ENCODE measurements around the gene CENPP. TPM values are rescaled to one million over a fixed set of nuclear protein-coding genes. Genes with fewer than 3 reads are reported as not detected.

Gene CENPP
- total RNA-seq, 1 experiment from 2014 or later: 14.3 TPM

DNA sequence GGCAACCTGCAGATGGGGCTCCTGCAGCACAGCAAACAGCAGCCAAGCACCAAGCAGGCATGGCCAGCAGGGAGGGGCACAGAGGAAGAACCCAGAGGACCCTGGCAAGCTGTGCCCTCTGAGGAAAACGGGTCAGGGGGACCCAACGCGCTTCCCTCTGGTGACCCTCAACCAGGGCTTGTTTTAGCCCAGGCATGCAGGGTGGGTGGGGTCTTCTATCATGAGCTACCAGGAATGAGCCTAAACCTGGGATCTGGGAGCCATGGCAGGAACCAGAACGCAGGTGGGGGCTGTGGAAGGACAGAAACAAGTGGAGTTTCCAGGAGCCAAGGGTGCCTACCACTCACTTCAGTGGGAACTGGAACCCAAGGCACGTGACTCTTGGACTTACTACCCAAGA is 323.3 kb downstream of the CENPP start (continued):
- TF ChIP-seq, protein P1, sequence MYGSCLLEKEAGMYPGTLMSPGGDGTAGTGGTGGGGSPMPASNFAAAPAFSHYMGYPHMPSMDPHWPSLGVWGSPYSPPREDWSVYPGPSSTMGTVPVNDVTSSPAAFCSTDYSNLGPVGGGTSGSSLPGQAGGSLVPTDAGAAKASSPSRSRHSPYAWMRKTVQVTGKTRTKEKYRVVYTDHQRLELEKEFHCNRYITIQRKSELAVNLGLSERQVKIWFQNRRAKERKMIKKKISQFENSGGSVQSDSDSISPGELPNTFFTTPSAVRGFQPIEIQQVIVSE (CRISPR knock-in tag; IDR thresholded peaks at IDR 0.05; ENCODE audit: borderline replicate concordance): no peak

DNA sequence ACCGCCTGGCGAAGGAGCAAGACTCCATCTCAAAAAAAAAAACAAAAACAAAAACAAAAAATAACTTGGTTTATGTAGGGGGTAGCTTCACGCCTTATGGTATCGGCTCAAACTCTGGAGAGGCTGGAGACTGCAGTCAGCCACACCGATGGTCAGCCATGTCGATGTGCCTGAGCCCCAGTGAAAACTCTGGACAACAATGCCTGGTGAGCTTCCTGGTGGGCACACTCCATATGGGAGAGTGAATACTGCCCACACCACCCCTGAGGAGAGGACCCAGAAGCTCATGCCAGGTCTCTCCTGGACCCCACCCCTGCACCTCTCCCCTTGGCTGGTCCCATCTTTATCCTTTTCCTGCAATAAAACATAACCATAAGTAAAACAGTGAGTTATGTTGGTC is 324.5 kb downstream of the CENPP start:
- ChIA-PET CTCF (no interaction called here), POLR2A (no interaction called here)
- DNase-seq (ENCODE audit: low spot score) (no peak), ATAC-seq (no peak)
- H3K9me3 Mint-ChIP-seq: no peaks in the 10 kb centered on the region
- no peak overlapping the region for H3K27ac Mint-ChIP-seq
- H3K36me3 Mint-ChIP-seq: peaks cover 44% of the 10 kb centered on the region
- H3K4me1 Mint-ChIP-seq: no peaks in the 10 kb centered on the region
- no peaks in the 10 kb centered on the region for H3K27me3 Mint-ChIP-seq (ENCODE audit: low read depth)
- H3K4me3 Mint-ChIP-seq: no peak overlapping the region
- TF ChIP-seq TCF7 (CRISPR knock-in tag; IDR thresholded peaks at IDR 0.05; ENCODE audit: low read depth) (no peak), ZNF219 (CRISPR knock-in tag; IDR thresholded peaks at IDR 0.05; ENCODE audit: borderline replicate concordance) (no peak), FOXJ3 (CRISPR knock-in tag; IDR thresholded peaks at IDR 0.05; ENCODE audit: borderline replicate concordance) (no peak), NR2C2 (CRISPR knock-in tag; IDR thresholded peaks at IDR 0.05) (no peak), RELA (CRISPR knock-in tag; IDR thresholded peaks at IDR 0.05; ENCODE audit: borderline replicate concordance) (no peak)
- TF ChIP-seq, protein P2, sequence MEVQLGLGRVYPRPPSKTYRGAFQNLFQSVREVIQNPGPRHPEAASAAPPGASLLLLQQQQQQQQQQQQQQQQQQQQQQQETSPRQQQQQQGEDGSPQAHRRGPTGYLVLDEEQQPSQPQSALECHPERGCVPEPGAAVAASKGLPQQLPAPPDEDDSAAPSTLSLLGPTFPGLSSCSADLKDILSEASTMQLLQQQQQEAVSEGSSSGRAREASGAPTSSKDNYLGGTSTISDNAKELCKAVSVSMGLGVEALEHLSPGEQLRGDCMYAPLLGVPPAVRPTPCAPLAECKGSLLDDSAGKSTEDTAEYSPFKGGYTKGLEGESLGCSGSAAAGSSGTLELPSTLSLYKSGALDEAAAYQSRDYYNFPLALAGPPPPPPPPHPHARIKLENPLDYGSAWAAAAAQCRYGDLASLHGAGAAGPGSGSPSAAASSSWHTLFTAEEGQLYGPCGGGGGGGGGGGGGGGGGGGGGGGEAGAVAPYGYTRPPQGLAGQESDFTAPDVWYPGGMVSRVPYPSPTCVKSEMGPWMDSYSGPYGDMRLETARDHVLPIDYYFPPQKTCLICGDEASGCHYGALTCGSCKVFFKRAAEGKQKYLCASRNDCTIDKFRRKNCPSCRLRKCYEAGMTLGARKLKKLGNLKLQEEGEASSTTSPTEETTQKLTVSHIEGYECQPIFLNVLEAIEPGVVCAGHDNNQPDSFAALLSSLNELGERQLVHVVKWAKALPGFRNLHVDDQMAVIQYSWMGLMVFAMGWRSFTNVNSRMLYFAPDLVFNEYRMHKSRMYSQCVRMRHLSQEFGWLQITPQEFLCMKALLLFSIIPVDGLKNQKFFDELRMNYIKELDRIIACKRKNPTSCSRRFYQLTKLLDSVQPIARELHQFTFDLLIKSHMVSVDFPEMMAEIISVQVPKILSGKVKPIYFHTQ (CRISPR knock-in tag; IDR thresholded peaks at IDR 0.05): no peak
- TF ChIP-seq, protein P3, sequence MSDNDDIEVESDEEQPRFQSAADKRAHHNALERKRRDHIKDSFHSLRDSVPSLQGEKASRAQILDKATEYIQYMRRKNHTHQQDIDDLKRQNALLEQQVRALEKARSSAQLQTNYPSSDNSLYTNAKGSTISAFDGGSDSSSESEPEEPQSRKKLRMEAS (CRISPR knock-in tag; IDR thresholded peaks at IDR 0.05): no peak
- TF ChIP-seq, protein P4, sequence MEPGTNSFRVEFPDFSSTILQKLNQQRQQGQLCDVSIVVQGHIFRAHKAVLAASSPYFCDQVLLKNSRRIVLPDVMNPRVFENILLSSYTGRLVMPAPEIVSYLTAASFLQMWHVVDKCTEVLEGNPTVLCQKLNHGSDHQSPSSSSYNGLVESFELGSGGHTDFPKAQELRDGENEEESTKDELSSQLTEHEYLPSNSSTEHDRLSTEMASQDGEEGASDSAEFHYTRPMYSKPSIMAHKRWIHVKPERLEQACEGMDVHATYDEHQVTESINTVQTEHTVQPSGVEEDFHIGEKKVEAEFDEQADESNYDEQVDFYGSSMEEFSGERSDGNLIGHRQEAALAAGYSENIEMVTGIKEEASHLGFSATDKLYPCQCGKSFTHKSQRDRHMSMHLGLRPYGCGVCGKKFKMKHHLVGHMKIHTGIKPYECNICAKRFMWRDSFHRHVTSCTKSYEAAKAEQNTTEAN (CRISPR knock-in tag; IDR thresholded peaks at IDR 0.05): no peak
- TF ChIP-seq, protein P5, sequence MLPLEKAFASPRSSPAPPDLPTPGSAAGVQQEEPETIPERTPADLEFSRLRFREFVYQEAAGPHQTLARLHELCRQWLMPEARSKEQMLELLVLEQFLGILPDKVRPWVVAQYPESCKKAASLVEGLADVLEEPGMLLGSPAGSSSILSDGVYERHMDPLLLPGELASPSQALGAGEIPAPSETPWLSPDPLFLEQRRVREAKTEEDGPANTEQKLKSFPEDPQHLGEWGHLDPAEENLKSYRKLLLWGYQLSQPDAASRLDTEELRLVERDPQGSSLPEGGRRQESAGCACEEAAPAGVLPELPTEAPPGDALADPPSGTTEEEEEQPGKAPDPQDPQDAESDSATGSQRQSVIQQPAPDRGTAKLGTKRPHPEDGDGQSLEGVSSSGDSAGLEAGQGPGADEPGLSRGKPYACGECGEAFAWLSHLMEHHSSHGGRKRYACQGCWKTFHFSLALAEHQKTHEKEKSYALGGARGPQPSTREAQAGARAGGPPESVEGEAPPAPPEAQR (CRISPR knock-in tag; IDR thresholded peaks at IDR 0.05): no peak
- TF ChIP-seq, protein P6, sequence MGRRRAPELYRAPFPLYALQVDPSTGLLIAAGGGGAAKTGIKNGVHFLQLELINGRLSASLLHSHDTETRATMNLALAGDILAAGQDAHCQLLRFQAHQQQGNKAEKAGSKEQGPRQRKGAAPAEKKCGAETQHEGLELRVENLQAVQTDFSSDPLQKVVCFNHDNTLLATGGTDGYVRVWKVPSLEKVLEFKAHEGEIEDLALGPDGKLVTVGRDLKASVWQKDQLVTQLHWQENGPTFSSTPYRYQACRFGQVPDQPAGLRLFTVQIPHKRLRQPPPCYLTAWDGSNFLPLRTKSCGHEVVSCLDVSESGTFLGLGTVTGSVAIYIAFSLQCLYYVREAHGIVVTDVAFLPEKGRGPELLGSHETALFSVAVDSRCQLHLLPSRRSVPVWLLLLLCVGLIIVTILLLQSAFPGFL (CRISPR knock-in tag; IDR thresholded peaks at IDR 0.05; ENCODE audit: borderline replicate concordance): no peak
- TF ChIP-seq, protein P7, sequence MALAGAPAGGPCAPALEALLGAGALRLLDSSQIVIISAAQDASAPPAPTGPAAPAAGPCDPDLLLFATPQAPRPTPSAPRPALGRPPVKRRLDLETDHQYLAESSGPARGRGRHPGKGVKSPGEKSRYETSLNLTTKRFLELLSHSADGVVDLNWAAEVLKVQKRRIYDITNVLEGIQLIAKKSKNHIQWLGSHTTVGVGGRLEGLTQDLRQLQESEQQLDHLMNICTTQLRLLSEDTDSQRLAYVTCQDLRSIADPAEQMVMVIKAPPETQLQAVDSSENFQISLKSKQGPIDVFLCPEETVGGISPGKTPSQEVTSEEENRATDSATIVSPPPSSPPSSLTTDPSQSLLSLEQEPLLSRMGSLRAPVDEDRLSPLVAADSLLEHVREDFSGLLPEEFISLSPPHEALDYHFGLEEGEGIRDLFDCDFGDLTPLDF (CRISPR knock-in tag; IDR thresholded peaks at IDR 0.05): no peak
- TF ChIP-seq, protein P8, sequence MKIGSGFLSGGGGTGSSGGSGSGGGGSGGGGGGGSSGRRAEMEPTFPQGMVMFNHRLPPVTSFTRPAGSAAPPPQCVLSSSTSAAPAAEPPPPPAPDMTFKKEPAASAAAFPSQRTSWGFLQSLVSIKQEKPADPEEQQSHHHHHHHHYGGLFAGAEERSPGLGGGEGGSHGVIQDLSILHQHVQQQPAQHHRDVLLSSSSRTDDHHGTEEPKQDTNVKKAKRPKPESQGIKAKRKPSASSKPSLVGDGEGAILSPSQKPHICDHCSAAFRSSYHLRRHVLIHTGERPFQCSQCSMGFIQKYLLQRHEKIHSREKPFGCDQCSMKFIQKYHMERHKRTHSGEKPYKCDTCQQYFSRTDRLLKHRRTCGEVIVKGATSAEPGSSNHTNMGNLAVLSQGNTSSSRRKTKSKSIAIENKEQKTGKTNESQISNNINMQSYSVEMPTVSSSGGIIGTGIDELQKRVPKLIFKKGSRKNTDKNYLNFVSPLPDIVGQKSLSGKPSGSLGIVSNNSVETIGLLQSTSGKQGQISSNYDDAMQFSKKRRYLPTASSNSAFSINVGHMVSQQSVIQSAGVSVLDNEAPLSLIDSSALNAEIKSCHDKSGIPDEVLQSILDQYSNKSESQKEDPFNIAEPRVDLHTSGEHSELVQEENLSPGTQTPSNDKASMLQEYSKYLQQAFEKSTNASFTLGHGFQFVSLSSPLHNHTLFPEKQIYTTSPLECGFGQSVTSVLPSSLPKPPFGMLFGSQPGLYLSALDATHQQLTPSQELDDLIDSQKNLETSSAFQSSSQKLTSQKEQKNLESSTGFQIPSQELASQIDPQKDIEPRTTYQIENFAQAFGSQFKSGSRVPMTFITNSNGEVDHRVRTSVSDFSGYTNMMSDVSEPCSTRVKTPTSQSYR (CRISPR knock-in tag; IDR thresholded peaks at IDR 0.05): no peak
- TF ChIP-seq, protein P9, sequence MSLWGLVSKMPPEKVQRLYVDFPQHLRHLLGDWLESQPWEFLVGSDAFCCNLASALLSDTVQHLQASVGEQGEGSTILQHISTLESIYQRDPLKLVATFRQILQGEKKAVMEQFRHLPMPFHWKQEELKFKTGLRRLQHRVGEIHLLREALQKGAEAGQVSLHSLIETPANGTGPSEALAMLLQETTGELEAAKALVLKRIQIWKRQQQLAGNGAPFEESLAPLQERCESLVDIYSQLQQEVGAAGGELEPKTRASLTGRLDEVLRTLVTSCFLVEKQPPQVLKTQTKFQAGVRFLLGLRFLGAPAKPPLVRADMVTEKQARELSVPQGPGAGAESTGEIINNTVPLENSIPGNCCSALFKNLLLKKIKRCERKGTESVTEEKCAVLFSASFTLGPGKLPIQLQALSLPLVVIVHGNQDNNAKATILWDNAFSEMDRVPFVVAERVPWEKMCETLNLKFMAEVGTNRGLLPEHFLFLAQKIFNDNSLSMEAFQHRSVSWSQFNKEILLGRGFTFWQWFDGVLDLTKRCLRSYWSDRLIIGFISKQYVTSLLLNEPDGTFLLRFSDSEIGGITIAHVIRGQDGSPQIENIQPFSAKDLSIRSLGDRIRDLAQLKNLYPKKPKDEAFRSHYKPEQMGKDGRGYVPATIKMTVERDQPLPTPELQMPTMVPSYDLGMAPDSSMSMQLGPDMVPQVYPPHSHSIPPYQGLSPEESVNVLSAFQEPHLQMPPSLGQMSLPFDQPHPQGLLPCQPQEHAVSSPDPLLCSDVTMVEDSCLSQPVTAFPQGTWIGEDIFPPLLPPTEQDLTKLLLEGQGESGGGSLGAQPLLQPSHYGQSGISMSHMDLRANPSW (CRISPR knock-in tag; conservative IDR thresholded peaks at IDR 0.05; ENCODE audit: low read depth): no peak
- TF ChIP-seq, protein P10, sequence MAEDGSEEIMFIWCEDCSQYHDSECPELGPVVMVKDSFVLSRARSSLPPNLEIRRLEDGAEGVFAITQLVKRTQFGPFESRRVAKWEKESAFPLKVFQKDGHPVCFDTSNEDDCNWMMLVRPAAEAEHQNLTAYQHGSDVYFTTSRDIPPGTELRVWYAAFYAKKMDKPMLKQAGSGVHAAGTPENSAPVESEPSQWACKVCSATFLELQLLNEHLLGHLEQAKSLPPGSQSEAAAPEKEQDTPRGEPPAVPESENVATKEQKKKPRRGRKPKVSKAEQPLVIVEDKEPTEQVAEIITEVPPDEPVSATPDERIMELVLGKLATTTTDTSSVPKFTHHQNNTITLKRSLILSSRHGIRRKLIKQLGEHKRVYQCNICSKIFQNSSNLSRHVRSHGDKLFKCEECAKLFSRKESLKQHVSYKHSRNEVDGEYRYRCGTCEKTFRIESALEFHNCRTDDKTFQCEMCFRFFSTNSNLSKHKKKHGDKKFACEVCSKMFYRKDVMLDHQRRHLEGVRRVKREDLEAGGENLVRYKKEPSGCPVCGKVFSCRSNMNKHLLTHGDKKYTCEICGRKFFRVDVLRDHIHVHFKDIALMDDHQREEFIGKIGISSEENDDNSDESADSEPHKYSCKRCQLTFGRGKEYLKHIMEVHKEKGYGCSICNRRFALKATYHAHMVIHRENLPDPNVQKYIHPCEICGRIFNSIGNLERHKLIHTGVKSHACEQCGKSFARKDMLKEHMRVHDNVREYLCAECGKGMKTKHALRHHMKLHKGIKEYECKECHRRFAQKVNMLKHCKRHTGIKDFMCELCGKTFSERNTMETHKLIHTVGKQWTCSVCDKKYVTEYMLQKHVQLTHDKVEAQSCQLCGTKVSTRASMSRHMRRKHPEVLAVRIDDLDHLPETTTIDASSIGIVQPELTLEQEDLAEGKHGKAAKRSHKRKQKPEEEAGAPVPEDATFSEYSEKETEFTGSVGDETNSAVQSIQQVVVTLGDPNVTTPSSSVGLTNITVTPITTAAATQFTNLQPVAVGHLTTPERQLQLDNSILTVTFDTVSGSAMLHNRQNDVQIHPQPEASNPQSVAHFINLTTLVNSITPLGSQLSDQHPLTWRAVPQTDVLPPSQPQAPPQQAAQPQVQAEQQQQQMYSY (CRISPR knock-in tag; IDR thresholded peaks at IDR 0.05): no peak
- TF ChIP-seq, protein P11, sequence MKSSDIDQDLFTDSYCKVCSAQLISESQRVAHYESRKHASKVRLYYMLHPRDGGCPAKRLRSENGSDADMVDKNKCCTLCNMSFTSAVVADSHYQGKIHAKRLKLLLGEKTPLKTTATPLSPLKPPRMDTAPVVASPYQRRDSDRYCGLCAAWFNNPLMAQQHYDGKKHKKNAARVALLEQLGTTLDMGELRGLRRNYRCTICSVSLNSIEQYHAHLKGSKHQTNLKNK (CRISPR knock-in tag; IDR thresholded peaks at IDR 0.05): no peak
